Mucosa of descending colon (tissue), 3 donors: ENCODE measurements around the gene ABCC11. TPM values are rescaled to one million over a fixed set of nuclear protein-coding genes. Genes with fewer than 3 reads are reported as not detected.

ENCODE experiments used
- ATAC-seq: fragments of 200-7000 bp; cut with Tn5 transposase; one replicate; pipeline ENCODE4 v1.9.1; 2020; ENCODE audit warnings: mild to moderate bottlenecking, moderate library complexity
- DNase-seq, 3 donors: peaks; one replicate each; pipeline ENCODE4 v3.0.0-alpha.2; 2020
- H3K36me3 ChIP-seq: fragments of 200-600 bp; one replicate; pipeline ENCODE4 v1.8.0; 2021; ENCODE audit warnings: low read depth, mild to moderate bottlenecking
- H3K4me1 ChIP-seq: fragments of 200-600 bp; one replicate; pipeline ENCODE4 v1.8.0; 2021; ENCODE audit warnings: low read depth, mild to moderate bottlenecking
- H3K4me3 ChIP-seq: fragments of 200-600 bp; one replicate; pipeline ENCODE4 v1.8.0; 2021; ENCODE audit warnings: mild to moderate bottlenecking
- H3K9me3 ChIP-seq: fragments of 200-600 bp; one replicate; pipeline ENCODE4 v1.8.0; 2021; ENCODE audit warnings: mild to moderate bottlenecking
- CTCF ChIP-seq: fragments of 200-600 bp; IDR thresholded peaks from one replicate; pipeline ENCODE4 v1.8.0; 2022; ENCODE audit warnings: antibody characterized with exemption, mild to moderate bottlenecking
- intact Hi-C, 2 donors: fragments of 100-400 bp; cut with DNase I in 1 of 2; cut with micrococcal nuclease in 1 of 2; formaldehyde crosslinking; loops; one replicate each; pipeline versions ENCODE4 v1.11.0 to v1.11.1; 2022; cut with DNase I, micrococcal nuclease
- long read RNA-seq, 2 donors: library from polyadenylated mRNA; unstranded; transcript quantifications; one replicate each; pipeline ENCODE4 v2.0.0, GENCODE V29; 2019 to 2021
- total RNA-seq, 3 donors: library from RNA; stranded (reverse); fragmentation: NEBNext Ultra II Directional in 2 of 3; extraction: Animal tissue kit (Norgen Biotek cat#: 25700) in 2 of 3; gene quantifications; one replicate each; pipeline versions ENCODE4 v1.2.1 to v1.2.4, GENCODE V29; 2021 to 2023
- donor health status: DM: no; HTN: no; CAD: no; lungs with moderate emphysema.
- donor health status: DM: no; HTN: no; CAD: no.
- donor health status: DM: no; HTN: yes; CAD: no.

Gene ABCC11
- under 1 TPM; 0.32 to 0.35 (median 0.34) TPM for total RNA-seq
- long read RNA-seq, donor 1: 0 reads
- long read RNA-seq, donor 2: 0 reads

GRCh38 chr16:48247311-48247710 lies at the start of gene ABCC11:
Gene ABCC11 (minus strand): TSS chr16:48247539. CDS start chr16:48231921, 15,618 bp downstream.
- H3K9me3 ChIP-seq: no peaks in the 10 kb centered on the region
- H3K36me3 ChIP-seq: no peaks in the 10 kb centered on the region
- H3K4me3 ChIP-seq: no peak within 1 kb of the TSS
- intact Hi-C loops: no loop called here
- no peak for DNase-seq
- ATAC-seq: no peak
- no peak for TF ChIP-seq CTCF
- H3K4me1 ChIP-seq: peaks cover 37% of the 10 kb centered on the region

- Histone ChIP-seq H3K4me3 (no peak overlapping the region), H3K36me3 (peaks cover under 1% of the 10 kb centered on the region), H3K4me1 (peaks cover 7% of the 10 kb centered on the region), H3K9me3 (no peaks in the 10 kb centered on the region)
- intact Hi-C loops: no loop called here
- ATAC-seq: peak; percentile 52
- TF ChIP-seq CTCF: no peak
- DNase-seq: no peak
Observed at GRCh38 chr16:48295488-48296281, 48.3 kb upstream of the ABCC11 start.

- Histone ChIP-seq H3K9me3 (no peaks in the 10 kb centered on the region), H3K4me1 (peaks cover 7% of the 10 kb centered on the region), H3K4me3 (no peak overlapping the region), H3K36me3 (no peaks in the 10 kb centered on the region)
- intact Hi-C loops: no loop called here
- no peak for TF ChIP-seq CTCF
- ATAC-seq: no peak
- DNase-seq: no peak
Observed at GRCh38 chr16:48294724-48295123, 47.4 kb upstream of the ABCC11 start.

- no peaks in the 10 kb centered on the region for H3K36me3 ChIP-seq
- DNase-seq: no peak
- H3K4me3 ChIP-seq: no peak overlapping the region
- H3K4me1 ChIP-seq: peaks cover 7% of the 10 kb centered on the region
- intact Hi-C loops: no loop called here
- no peak for ATAC-seq
- no peaks in the 10 kb centered on the region for H3K9me3 ChIP-seq
- no peak for TF ChIP-seq CTCF
Observed at GRCh38 chr16:48292452-48292851, 45.1 kb upstream of the ABCC11 start.

GRCh38 chr16:48291754-48292153 lies 44.4 kb upstream of the ABCC11 start:
- H3K4me3 ChIP-seq: no peak overlapping the region
- TF ChIP-seq CTCF: no peak
- intact Hi-C loops: no loop called here
- H3K36me3 ChIP-seq: no peaks in the 10 kb centered on the region
- DNase-seq (no peak), ATAC-seq (no peak)
- peaks cover 7% of the 10 kb centered on the region for H3K4me1 ChIP-seq
- H3K9me3 ChIP-seq: peaks cover 6% of the 10 kb centered on the region
